Esophagus muscularis mucosa (tissue), 4 donors: Measurements from ENCODE around the gene KRT83.

ENCODE experiments used
- EP300 ChIP-seq: sonication (generic); formaldehyde crosslinking; IDR thresholded peaks from one replicate; pipeline ENCODE4 v1.6.1; 2017; ENCODE audit warnings: antibody characterized with exemption
- POLR2A ChIP-seq: fragments of 450-650 bp; IDR thresholded peaks from one replicate; pipeline ENCODE4 v1.6.1; 2017; ENCODE audit warnings: antibody characterized with exemption, moderate library complexity, mild to moderate bottlenecking, low read depth
- TF ChIP-seq, protein P1 (sequence below), 3 experiments: fragments of 200-600 bp in 2 of 3; fragments of 450-650 bp in 1 of 3; sonication (generic) in 2 of 3; IDR thresholded peaks; one replicate each; pipeline ENCODE4 v1.5.1; 2017 to 2019; ENCODE audit warnings: antibody characterized with exemption in 3 of 3, mild to moderate bottlenecking in 2 of 3, moderate library complexity in 1 of 3

DNA sequence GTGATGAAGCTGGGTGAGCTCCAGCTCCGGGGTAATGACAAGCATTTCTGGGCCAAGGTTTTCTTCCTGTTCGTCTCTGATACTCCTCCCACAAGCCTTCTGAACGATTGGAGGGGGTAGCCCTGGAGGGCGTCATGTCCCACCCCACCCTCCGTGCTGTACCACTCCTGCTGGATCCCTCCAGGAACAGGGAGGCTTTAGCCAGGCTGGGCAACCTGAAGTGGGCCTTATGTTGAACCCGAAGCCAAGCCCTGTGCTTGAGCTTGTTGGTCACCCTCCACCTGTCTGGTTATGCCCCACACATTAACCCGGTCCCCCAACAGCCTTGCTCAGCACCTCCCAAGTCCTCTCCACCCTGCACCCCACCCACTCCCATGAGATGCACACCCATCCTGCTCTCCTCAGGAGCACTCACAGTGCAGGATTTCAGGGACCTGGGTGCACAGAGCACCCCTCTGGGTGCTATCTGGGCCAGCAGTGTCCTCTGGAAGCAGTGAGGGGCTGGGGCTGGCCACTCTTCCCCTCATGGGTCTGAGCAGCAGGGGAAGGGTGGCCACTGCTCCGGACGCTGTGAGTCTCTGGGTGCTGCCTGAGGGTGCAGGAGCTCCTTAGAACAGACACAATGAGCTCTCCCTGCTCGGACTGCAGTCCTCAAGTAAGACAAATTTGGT, 6.8 kb upstream of the KRT83 start:
- TF ChIP-seq, protein P1, sequence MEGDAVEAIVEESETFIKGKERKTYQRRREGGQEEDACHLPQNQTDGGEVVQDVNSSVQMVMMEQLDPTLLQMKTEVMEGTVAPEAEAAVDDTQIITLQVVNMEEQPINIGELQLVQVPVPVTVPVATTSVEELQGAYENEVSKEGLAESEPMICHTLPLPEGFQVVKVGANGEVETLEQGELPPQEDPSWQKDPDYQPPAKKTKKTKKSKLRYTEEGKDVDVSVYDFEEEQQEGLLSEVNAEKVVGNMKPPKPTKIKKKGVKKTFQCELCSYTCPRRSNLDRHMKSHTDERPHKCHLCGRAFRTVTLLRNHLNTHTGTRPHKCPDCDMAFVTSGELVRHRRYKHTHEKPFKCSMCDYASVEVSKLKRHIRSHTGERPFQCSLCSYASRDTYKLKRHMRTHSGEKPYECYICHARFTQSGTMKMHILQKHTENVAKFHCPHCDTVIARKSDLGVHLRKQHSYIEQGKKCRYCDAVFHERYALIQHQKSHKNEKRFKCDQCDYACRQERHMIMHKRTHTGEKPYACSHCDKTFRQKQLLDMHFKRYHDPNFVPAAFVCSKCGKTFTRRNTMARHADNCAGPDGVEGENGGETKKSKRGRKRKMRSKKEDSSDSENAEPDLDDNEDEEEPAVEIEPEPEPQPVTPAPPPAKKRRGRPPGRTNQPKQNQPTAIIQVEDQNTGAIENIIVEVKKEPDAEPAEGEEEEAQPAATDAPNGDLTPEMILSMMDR (IDR thresholded peaks at IDR 0.05) = no peak
- TF ChIP-seq POLR2A (no peak), EP300 (no peak)
